BJ (cell line): Measurements from ENCODE around the gene WDR31. TPM values are rescaled to one million over a fixed set of nuclear protein-coding genes. Genes with fewer than 3 reads are reported as not detected.

Source experiments
- CTCF ChIA-PET: fragments of 350-600 bp; formaldehyde crosslinking; extraction: SDS; loops from one replicate; lab custom pipeline; 2021; ENCODE audit warnings: antibody characterized with exemption, inconsistent platforms; lab: Yijun Ruan, JAX
- POLR2A ChIA-PET: fragments of 300-600 bp; sonication (Branson Sonifier 250); formaldehyde crosslinking; extraction: SDS; loops from one replicate; lab custom pipeline; 2021; ENCODE audit warnings: antibody characterized with exemption; lab: Charles Lee
- DNase-seq: peaks from one replicate; pipeline ENCODE4 v3.0.0-alpha.2; 2011; ENCODE audit warnings: low read depth
- H3K27me3 ChIP-seq: 2 replicates; pipeline ENCODE4 v1.6.0; 2011; ENCODE audit warnings: low read length; ENCODE audit not compliant: control insufficient read depth, insufficient read depth
- H3K36me3 ChIP-seq: 2 replicates; pipeline ENCODE4 v1.5.1; 2011; ENCODE audit warnings: low read length; ENCODE audit not compliant: control insufficient read depth, insufficient read depth
- H3K4me3 ChIP-seq: 2 replicates; pipeline ENCODE4 v1.5.1; 2011; ENCODE audit warnings: low read depth, mild to moderate bottlenecking, control low read depth, low read length
- CTCF ChIP-seq: IDR thresholded peaks from 2 replicates; pipeline ENCODE4 v1.5.1; 2011; ENCODE audit warnings: low read depth, mild to moderate bottlenecking, control low read depth, inconsistent platforms, low read length, moderate library complexity; ENCODE audit not compliant: insufficient read depth
- polyA plus RNA-seq: library from polyadenylated mRNA; depleted of rRNA; stranded (reverse); fragments of >200 nt; gene quantifications from 2 replicates; pipeline ENCODE4 v1.2.3, GENCODE V29; 2011

The WDR31 gene
- polyA plus RNA-seq, 1 experiment, result 1.6 TPM

- Histone ChIP-seq H3K36me3 (peaks cover 8% of the 10 kb centered on the region), H3K27me3 (no peaks in the 10 kb centered on the region), H3K4me3 (no peak overlapping the region)
- no peak for DNase-seq
- ChIA-PET POLR2A (no interaction called here), CTCF (no interaction called here)
- TF ChIP-seq CTCF, result no peak
Observed at GRCh38 chr9:113281356-113281755, 58.7 kb downstream of the WDR31 start.

DNA sequence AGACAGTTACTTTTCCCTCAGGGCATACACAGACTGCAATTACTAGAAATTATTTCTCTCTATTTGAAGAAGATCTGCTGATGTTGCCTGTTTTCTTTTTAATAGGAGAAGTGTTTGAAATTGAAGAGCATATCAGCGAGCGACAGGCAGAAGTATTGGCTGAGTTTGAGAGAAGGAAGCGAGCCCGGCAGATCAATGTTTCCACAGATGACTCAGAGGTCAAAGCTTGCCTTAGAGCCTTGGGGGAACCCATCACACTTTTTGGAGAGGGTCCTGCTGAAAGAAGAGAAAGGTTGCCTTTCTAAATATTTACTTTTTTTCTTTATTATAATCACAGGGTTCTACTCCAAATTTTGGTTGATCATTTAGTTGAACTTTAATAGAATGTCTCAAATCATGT, 61.2 kb downstream of the WDR31 start:
- POLR2A ChIA-PET, result no interaction called here

DNA sequence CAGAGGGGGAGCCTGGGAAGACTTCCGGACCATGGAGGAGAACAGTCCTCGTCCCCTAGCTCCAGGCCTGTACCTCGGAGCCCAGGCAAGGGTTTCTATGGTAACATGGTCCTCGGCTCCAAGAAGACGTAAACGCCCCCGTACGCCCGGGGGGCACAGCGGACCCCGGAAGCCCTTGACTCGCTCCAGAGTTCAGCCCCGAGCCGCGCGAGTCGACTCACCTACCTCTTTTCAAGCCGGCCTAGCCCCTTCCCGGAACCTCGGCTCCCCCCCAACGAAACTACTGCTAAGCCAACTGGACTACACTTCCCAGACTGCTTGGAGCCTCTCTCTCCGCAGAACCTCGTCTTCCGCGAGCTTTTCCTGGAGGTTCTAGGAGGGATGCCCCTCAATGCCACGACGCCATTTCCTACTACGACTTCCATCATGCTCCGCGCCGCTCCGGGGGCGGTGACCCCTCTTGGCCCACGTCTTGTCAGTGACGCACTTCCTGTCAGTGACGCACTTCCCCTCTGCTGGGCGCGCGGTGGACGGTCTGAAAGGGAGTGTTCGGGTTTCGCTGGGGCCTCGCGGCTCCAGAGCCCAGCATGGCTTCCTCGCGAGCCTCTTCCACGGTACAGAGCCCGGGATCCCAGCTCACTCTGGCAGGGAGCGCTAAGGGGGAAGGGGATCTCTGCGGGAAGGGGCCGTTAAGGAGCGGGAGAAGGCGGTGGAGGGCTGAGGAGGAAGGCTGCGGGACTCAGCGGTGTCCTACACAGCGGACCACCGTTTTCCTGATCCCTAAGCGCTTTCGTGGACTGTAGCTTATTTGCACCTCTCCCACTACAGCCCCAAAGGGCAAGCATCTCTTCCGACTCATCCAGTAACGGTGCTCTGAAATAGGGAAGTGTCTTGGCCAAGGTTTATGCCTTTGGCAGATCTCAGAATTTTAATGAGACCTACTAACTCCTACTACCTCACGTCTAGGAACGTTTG, 64.6 kb downstream of the WDR31 start, which contains the start of the genes CDC26 and PRPF4:
Gene CDC26 (minus strand): TSS at position 416 of the 975 bp plus-strand sequence. CDS start 3,065 bp downstream, outside the sequence.
Gene PRPF4 (plus strand): TSS at position 502 of the 975 bp plus-strand sequence. CDS start 86 bp downstream, at position 588.
- Histone ChIP-seq H3K36me3 (peaks cover 9% of the 10 kb centered on the region), H3K4me3 (peak within 1 kb of the TSS; percentile 63), H3K27me3 (no peaks in the 10 kb centered on the region)
- ChIA-PET POLR2A (interaction anchor here (0.7 to 1.3 kb wide), 5 partner anchors 10 to 135 kb away, joined by 5 to 7 read pairs (median 6); partner anchors contain the start of genes C9orf43, FKBP15, POLE3 and SLC31A1), CTCF (interaction anchor here (0.6 to 4.8 kb wide), 27 partner anchors 8 to 380 kb away, joined by 3 to 45 read pairs (median 4); partner anchors contain the start of genes ALAD, C9orf43, POLE3 and SLC31A1)
- peak; percentile 92 for DNase-seq
- TF ChIP-seq CTCF, result no peak

More for the DNA sequence above, 61.2 kb downstream of the WDR31 start:
- DNase-seq, result no peak
- Histone ChIP-seq H3K4me3 (no peak overlapping the region), H3K27me3 (no peaks in the 10 kb centered on the region), H3K36me3 (peaks cover 8% of the 10 kb centered on the region)
- CTCF ChIA-PET, result no interaction called here
- TF ChIP-seq CTCF, result no peak

GRCh38 chr9:113274474-113275156, 65.5 kb downstream of the WDR31 start:
- peak; percentile 60 for TF ChIP-seq CTCF
- DNase-seq, result no peak
- Histone ChIP-seq H3K4me3 (peak overlapping the region; percentile 63), H3K27me3 (no peaks in the 10 kb centered on the region), H3K36me3 (peaks cover 11% of the 10 kb centered on the region)
- ChIA-PET CTCF (interaction anchor here (0.6 to 4.8 kb wide), 30 partner anchors 8 to 381 kb away, joined by 3 to 45 read pairs (median 4); partner anchors contain the start of genes ALAD, C9orf43, POLE3 and SLC31A1), POLR2A (interaction anchor here (0.7 to 1.3 kb wide), 4 partner anchors 9 to 135 kb away, joined by 5 to 7 read pairs (median 6); partner anchors contain the start of genes C9orf43, FKBP15, POLE3 and SLC31A1)
